HG03521 (cell line): ENCODE results near the gene CIB2.
A peak's percentile ranks its signal among the peaks of the same experiment; 100 is the strongest.

Experiments
- ATAC-seq: cut with Tn5 transposase; IDR thresholded peaks from one replicate; pipeline ENCODE4 v1.9.1; 2021; ENCODE audit warnings: mild to moderate bottlenecking, moderate library complexity; ENCODE audit not compliant: unreplicated experiment

The CIB2 gene

DNA sequence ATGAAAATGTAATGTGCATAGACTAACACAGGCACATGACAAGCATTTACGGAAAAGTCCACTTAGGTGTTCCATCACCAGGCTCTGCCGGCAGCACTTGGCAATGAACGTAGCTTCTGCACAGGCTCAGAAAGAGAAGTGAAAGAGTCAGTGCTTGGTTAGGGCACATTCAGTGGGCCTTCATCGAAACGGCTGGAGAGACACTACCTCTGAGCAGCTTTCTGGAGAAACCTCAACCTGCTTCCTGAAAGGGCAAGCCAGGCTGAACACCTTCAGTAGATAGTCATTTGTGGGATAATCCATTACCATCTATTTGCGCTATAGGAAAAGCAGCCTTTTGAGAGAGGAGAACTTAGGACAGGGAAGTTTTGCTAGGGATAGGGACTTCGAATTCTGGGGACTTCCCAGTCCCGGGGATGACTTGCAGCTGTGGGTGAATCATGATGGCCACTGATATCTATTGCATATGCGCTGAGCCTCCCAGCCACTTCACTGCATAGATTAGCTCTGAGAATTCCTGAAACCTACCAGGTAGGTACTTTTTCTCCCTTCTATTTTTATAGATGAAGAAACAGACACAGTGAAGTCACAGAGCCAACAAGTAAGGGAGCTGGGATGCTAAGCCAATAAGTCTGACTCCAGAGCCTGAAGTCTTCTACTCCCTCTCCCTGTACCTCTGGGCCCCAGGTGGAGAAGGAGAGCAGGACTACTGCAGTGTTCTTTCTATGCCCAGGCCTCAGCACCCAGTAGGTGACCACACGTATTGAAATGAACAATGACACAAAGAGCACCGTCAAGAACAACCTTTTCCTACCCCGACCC lies 43.1 kb downstream of the CIB2 start:
- ATAC-seq: no peak

- no peak for ATAC-seq
Observed at GRCh38 chr15:78085928-78086327, 45.3 kb downstream of the CIB2 start.

DNA sequence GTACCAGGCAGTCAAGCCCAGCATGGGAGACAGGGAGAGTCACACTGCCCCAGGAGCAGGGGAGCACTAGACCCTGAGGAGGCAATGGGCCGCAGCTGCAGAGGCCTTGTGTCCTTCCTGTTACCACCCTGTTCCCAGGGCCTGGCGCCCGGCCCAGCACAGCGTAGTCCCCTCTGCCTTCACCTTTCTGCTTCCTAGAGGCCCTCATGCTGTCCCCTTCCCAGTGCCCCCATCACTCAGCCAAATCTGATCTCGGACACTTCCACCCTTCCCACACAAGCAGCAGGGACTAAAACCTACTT lies 46.8 kb downstream of the CIB2 start:
- ATAC-seq: no peak

GRCh38 chr15:78083687-78084448 lies 47.4 kb downstream of the CIB2 start:
- ATAC-seq: no peak

DNA sequence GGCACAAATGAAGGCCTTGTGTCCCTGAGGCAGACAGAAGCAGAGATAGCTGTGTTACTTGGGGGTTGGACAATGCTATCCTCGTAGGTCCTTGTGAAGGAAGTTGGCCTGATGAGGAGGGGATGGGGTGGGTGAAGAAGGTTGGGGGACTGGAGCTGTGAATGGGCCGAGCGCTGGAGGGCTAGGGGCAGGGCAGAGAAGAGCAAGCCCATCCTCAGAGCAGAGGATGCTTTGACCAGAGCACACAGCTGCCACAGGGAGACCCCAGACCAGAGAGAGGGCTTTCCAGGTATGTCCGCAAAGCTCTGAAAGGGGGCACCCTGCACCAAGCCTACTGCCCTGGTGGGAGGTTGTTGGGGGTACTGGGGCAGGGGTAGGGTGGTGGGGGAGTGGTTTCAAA lies 48.1 kb downstream of the CIB2 start:
- no peak for ATAC-seq

DNA sequence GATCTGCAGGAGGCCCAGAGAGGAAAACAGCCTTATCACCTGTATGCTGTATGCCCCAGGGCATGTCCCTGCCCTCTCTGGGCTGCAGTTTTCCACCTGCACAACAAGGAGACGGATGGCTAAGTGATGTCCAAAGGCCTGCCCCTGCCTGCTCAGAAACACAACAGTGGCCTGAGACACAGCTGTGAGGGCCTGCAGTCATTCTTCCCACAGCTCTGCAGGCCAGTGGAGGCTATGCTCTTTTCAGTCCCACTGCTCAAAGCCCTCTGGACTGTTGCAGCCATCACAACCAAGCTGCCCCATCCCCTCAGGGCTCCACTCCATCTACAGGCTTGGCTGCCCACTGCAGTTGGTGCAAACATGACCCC lies 48.5 kb downstream of the CIB2 start:
- ATAC-seq: no peak

DNA sequence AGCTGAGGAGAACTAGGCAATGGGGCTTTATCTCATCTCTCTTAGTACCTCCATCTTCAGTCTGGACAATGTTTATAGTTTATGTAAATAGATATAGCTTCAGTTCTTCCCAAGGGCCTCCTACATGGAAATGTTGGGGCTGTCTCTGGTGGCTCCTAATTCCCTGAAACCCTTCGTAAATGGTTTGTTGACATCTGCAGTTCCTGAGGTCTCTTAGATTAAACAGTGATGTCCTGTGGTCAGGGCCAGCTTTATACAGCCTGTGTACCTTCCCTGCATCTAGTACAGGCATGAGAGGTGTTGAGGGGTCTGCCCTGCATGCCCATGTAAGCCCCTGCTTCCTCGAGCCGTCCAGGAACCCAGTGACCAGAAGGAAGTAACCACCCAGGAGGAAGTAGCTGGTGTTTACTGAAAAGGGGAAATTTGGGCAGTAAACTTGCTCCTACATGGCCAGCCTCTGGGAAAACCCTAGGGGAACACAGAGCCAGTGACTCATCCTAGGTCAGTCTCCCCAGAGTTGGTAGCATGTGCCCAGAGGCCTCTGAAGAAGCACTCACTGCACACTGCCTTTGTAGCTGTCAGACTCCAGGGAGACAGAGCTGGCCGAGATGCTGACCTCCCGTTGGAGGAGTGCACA lies 49.0 kb downstream of the CIB2 start:
- ATAC-seq: no peak

GRCh38 chr15:78080088-78080460 lies 51.2 kb downstream of the CIB2 start:
- no peak for ATAC-seq

GRCh38 chr15:78079298-78080087 lies 51.8 kb downstream of the CIB2 start:
- no peak for ATAC-seq

- no peak for ATAC-seq
Observed at GRCh38 chr15:78077871-78078210, 53.4 kb downstream of the CIB2 start.

DNA sequence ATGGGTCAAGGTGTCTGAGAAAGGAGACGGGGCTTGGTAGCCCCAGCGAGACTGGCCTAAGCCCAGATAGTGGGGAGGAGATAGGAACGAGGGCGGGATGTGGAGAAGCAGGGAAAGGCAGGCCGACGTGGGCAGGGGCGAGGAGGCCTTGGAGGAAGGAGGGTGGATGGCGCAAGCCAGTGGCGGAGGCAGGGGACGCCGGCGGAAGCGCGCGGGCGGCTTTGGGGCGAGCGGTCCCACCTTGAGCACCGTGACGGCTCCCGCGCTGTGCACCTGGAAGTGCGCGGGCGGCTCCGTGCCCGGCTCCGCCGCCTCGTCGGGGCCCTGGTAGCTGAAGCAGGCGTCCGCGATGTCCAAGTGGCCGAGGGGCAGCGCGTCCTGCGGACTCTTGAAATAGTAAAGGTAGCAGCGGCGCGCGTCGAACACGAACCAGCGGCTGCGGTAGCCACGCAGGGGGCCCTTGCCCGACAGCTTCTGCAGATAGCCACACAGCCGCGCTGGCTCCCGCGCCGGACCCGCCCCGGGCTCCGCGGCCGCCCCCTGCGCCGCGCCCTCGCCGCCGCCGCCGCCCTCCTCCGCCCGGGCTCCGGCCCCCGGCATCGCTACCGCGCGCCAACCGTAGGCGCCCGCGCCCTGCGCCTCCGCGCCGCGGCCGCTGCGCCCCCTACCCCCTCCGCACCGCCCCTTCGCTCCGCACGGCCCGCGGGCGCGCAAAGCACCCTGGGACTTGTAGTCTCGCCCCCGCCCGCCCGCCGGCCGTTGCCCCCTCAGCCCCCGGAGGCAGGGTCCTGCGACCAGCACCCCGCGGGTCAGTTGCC lies 54.0 kb downstream of the CIB2 start, which contains the start of gene TBC1D2B:
Gene TBC1D2B, minus strand, starts transcription at position 659 of the 818 bp plus-strand sequence. Its CDS starts 59 bp downstream, at position 600.
- ATAC-seq: peak; percentile 66

GRCh38 chr15:78076231-78077052 lies 54.8 kb downstream of the CIB2 start:
- no peak for ATAC-seq

DNA sequence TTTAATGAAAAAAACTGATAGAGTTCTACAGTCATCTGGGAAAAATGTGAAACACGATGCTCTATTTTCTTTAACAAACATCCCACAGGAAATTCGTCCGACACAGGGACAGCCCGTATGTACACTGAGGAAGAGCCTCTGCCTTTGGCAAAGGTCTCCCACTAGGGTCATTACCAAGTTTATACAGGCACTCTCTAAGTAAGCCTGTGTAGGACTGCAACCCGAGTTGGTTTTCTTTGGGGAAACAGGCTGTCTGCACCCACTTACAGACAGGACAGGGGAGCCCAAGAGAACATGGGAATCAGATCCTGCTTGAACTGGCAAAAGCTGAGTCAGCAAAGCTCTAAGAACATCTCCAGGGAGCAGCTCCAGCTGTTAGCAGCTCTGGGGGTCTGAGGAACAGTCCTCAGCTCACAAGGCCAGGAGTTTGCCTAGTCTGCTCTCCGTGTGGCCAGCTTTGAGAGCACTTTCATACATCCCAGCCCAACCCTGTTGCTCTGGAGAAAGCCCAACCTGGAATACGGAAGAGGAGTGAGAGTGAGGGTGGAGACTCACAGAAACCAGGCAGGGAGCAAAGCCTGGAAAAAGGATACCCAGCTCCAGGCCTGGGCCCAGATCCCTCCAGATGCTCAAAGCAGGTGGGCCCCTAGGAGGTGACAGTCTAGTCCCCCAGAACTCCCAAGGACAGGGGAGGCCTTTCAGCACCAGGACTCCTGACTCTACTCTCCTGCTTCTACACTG lies 55.6 kb downstream of the CIB2 start:
- no peak for ATAC-seq

- no peak for ATAC-seq
Observed at GRCh38 chr15:78073046-78073787, 58.0 kb downstream of the CIB2 start.

DNA sequence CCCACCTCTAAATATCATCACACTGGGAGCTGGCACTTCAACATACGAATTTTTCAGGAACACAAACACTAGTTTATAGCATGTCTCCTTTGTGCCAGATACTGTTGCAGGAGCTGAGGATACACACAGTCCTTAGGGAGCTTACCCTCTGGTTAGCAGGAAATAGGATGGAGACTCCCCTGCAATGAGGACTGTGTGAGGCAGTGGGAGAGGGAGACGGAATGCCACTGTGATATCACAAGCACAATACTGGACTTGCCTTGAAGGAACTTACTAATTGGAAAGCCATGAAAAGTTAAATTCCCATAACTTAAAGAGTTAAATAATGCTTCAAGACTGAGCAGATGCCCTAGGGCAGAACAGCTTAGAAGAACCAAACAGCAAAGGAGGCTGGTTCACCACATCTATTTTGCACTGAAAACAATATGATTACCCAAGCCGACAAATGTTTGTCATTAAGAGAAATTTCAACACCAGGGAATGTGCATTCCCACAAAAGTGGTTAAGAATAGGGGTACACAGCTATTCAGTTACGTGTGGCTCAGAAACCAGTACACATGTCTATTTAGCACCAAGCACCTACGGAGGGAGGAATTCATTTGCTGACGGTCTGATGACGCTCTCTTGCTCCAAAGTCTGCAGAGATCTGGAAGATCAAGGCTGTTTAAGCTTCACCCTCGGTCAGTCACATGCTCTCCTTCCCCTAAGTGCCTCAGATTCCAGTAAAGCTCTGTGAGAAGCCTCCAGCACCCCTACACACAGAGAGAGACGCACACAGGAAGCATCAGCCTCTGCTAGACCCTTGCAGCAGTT lies 59.0 kb downstream of the CIB2 start:
- no peak for ATAC-seq

GRCh38 chr15:78071383-78071782 lies 59.9 kb downstream of the CIB2 start:
- no peak for ATAC-seq

DNA sequence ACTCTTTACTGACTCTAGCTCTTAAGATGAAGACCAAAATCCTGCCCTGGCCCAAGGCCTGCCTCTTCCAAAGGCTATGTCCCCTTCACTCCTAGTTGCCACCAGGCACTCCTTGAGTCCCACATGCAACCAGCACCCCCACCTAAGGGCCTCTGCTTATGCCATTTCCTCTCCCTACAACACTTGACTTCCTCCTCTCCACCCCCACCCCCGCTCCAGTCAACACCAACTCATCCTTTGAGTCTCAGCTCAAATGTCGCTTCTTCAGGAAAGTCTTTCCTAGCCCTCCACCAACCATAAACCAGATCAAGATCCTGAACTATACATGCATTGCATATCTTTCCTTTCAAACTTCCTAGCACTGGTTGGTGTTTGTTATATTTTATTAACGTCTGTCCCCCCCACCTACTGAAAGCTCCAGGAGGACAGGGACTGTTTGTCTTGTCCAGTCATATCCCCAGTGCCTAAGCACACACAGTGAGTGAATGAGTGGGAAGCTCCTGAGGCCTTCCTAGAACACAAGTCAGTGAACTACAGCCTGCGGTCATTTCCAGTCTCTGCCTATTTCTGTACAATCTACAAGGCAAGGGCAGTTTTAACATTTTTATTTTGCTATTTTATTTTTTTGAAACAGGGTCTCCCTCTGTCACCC lies 61.1 kb downstream of the CIB2 start:
- no peak for ATAC-seq
